HEK293T (cell line): ENCODE measurements around the gene GLRA3.

ENCODE experiments used
- BHLHE40 ChIP-seq: fragments of 450-650 bp; IDR thresholded peaks from 2 replicates; pipeline ENCODE4 v1.6.1; 2016; ENCODE audit warnings: mild to moderate bottlenecking, moderate library complexity, borderline replicate concordance
- CTBP1 ChIP-seq: fragments of 450-650 bp; IDR thresholded peaks from 2 replicates; pipeline ENCODE4 v1.6.1; 2016; ENCODE audit warnings: borderline replicate concordance
- ELF4 ChIP-seq: fragments of 450-650 bp; IDR thresholded peaks from 2 replicates; pipeline ENCODE4 v1.6.1; 2017; ENCODE audit warnings: antibody characterized with exemption
- L3MBTL2 ChIP-seq: fragments of 450-650 bp; conservative IDR thresholded peaks from 2 replicates; pipeline ENCODE4 v1.6.1; 2016; ENCODE audit warnings: mild to moderate bottlenecking
- SP1 ChIP-seq: fragments of 450-650 bp; IDR thresholded peaks from 2 replicates; pipeline ENCODE4 v1.6.1; 2017
- SUZ12 ChIP-seq: fragments of 450-650 bp; IDR thresholded peaks from 2 replicates; pipeline ENCODE4 v1.6.1; 2016; ENCODE audit warnings: mild to moderate bottlenecking
- ZNF384 ChIP-seq: fragments of 450-650 bp; IDR thresholded peaks from 2 replicates; pipeline ENCODE4 v1.6.1; 2016

DNA sequence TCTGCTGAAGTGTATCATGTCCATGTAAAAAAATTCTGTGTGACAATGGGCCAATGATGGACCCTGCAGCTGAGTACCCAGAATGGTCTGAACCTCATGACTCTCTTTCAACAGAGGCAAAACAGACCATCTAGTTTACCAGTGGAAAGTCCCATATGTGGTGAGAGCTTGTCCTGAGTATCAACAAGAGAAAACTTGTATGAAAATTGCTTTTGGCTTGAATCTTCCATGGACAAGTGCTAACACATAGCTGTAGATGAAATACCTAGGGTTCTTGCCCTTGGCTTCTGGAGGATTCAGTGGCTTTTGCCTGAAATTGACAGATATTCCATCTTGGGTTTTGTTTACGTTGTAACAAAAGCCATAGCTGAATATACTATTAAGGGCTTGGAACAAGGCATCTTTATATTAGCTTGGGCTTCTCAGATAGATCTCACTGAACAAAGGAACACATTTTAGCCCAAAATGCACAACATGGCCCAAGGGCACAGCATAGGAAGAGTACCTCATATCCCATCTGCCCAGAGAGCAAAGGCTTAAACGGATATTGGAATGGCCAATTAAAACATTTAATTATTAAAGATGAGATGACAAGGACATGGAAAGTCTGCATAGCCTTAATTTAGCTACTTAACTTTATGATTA lies 178.2 kb downstream of the GLRA3 start:
- no peak for TF ChIP-seq BHLHE40
- no peak for TF ChIP-seq ELF4
- TF ChIP-seq L3MBTL2, result no peak
- no peak for TF ChIP-seq ZNF384
- TF ChIP-seq SP1, result no peak
- TF ChIP-seq CTBP1, result no peak
- no peak for TF ChIP-seq SUZ12
